BE2C (cell line): ENCODE measurements around the gene KLHDC8B.

Experiments
- DNase-seq: peaks from one replicate; pipeline ENCODE4 v3.0.0-alpha.2; 2020
- H3K27me3 ChIP-seq: fragments of 250-450 bp; sonication (Bioruptor Pico); 2 replicates; pipeline ENCODE4 v1.5.1; 2020; ENCODE audit warnings: mild to moderate bottlenecking
- H3K36me3 ChIP-seq: fragments of 250-450 bp; sonication (Bioruptor Pico); 2 replicates; pipeline ENCODE4 v1.5.1; 2020; ENCODE audit warnings: mild to moderate bottlenecking
- H3K4me1 ChIP-seq: fragments of 250-450 bp; sonication (Bioruptor Pico); 2 replicates; pipeline ENCODE4 v1.5.1; 2020
- H3K4me3 ChIP-seq: 2 replicates; pipeline ENCODE4 v1.5.1; 2011; ENCODE audit warnings: low read depth, low read length
- H3K9me3 ChIP-seq: fragments of 250-450 bp; sonication (Bioruptor Pico); 2 replicates; pipeline ENCODE4 v1.5.1; 2020
- CTCF ChIP-seq: IDR thresholded peaks from 2 replicates; pipeline ENCODE4 v1.5.1; 2012; ENCODE audit warnings: mild to moderate bottlenecking, low read depth, low read length

Gene KLHDC8B

DNA sequence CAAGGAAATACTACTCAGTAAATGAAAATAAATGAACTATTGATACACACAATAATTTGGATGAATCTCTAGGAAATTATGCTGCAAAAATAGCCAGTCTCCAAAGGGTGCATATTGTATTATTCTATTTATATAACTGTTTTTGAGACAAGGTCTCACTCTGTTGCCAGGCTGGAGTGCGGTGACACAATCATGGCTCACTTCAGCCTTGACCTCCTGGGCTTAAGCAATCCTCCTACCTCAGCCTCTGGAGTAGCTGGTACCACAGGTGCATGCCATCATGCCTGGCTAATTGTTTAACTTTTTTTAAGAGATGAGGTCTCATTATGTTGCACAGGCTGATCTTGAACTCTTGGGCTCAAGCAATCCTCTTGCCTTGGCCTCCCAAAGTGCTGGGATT lies 12.5 kb downstream of the KLHDC8B start:
- Histone ChIP-seq H3K4me3 (no peak overlapping the region), H3K9me3 (no peaks in the 10 kb centered on the region), H3K4me1 (no peaks in the 10 kb centered on the region), H3K36me3 (no peaks in the 10 kb centered on the region), H3K27me3 (no peaks in the 10 kb centered on the region)
- DNase-seq: no peak
- no peak for TF ChIP-seq CTCF

- Histone ChIP-seq H3K9me3 (no peaks in the 10 kb centered on the region), H3K4me1 (no peaks in the 10 kb centered on the region), H3K4me3 (no peak overlapping the region), H3K27me3 (no peaks in the 10 kb centered on the region), H3K36me3 (no peaks in the 10 kb centered on the region)
- no peak for DNase-seq
- no peak for TF ChIP-seq CTCF
These were observed 20.3 kb downstream of the KLHDC8B start for GRCh38 chr3:49191741-49192140.

GRCh38 chr3:49198161-49198560 lies 26.8 kb downstream of the KLHDC8B start:
- H3K36me3 ChIP-seq: no peaks in the 10 kb centered on the region
- no peaks in the 10 kb centered on the region for H3K27me3 ChIP-seq
- no peak for DNase-seq
- H3K9me3 ChIP-seq: no peaks in the 10 kb centered on the region
- no peak for TF ChIP-seq CTCF
- H3K4me3 ChIP-seq: no peak overlapping the region
- no peaks in the 10 kb centered on the region for H3K4me1 ChIP-seq

DNA sequence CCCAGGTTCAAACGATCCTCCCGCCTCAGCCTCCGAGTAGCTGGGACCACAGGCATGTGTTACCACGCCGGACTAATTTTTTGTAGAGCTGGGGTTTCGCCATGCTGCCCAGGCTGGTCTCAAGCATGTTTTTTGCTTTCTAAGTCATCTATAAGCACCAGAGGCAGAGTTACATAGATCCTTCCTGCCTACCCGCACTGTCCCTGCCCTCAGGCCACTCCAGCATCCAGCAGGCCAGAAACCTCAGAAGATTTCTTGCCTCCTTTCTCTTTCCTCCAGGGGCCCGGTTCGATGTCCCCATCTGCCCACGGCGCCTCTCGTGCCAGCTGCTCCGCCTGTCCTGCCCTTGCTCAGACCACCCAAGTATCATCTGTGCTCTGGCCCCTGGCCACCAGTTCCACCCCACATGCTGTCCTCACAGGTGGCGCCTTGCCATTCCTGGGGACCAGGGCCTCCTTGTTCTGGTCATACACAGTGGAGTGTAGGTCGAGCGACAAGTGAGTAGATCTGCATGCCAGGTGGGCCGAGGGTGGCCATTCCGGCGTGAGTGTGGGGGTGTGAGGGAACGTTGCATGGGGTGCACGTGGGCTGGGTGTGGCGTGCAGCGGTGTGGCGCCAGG lies 27.3 kb downstream of the KLHDC8B start:
- H3K27me3 ChIP-seq: no peaks in the 10 kb centered on the region
- H3K4me3 ChIP-seq: no peak overlapping the region
- DNase-seq: no peak
- no peaks in the 10 kb centered on the region for H3K36me3 ChIP-seq
- TF ChIP-seq CTCF: no peak
- H3K4me1 ChIP-seq: no peaks in the 10 kb centered on the region
- H3K9me3 ChIP-seq: no peaks in the 10 kb centered on the region

DNA sequence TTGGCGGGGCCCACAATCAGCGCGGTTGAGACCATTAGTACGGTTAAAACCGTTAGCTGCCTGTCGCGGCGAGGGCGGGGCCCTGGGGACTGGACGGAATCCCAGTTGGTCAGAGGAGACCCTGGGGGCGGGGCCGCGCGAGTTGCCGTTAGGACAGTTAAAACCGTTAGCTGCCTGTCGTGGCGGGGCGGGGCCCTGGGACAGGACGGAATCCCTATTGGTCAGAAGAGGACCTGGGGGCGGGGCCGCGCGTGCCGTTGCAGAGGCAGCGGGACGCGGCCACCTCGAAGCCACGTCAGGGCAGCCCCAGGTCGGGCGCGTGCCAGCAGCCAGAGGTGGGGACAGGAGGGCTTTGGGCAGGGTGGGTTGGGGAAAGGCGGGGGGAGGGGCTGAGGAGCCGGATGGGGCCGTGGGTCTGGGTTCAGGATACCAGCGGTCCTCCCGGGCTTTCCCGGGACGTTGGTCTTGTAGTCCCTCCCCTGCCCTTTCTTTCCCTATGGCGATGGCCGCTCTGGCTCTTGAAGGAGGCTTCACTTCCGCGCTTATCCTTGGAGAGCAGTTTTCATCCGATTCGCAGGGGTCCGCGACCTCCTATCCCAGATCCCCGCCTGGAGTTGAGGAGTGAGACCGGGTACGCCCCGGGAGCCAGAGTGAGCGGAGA lies 28.0 kb downstream of the KLHDC8B start:
- Histone ChIP-seq H3K27me3 (no peaks in the 10 kb centered on the region), H3K9me3 (no peaks in the 10 kb centered on the region), H3K4me3 (no peak overlapping the region), H3K36me3 (no peaks in the 10 kb centered on the region), H3K4me1 (no peaks in the 10 kb centered on the region)
- no peak for DNase-seq
- no peak for TF ChIP-seq CTCF

DNA sequence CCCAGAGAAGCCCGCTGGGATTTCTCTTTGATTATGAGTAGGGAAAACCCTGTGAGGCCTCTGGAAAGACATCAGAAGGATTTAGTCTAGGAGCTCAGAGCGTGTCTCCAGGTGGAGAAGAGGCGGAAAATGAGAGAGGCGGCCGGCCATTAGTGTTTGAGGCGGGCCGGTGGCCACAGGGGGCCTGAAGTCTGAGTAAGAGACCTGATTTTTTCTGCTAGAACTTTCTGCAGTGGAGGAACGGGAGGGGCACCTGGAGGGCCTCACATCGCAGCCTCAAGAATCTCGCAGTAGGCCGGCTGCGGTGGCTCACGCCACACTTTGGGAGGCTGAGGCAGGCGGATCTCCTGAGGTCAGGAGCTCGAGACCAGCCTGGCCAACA lies 28.5 kb downstream of the KLHDC8B start:
- no peak for DNase-seq
- Histone ChIP-seq H3K36me3 (no peaks in the 10 kb centered on the region), H3K9me3 (no peaks in the 10 kb centered on the region), H3K4me1 (no peaks in the 10 kb centered on the region), H3K27me3 (no peaks in the 10 kb centered on the region), H3K4me3 (no peak overlapping the region)
- TF ChIP-seq CTCF: no peak
